SW480 (cell line): ENCODE data around the gene SNX15.
"Not testable (repeated sequence)": the region's sequence is repeated elsewhere in the genome, so short reads cannot be mapped to it uniquely, and the experiment has no call there.

Experiments used
- DNase-seq: peaks from one replicate; pipeline ENCODE4 v3.0.0-alpha.2; 2016; ENCODE audit warnings: low spot score

The SNX15 gene, protein sequence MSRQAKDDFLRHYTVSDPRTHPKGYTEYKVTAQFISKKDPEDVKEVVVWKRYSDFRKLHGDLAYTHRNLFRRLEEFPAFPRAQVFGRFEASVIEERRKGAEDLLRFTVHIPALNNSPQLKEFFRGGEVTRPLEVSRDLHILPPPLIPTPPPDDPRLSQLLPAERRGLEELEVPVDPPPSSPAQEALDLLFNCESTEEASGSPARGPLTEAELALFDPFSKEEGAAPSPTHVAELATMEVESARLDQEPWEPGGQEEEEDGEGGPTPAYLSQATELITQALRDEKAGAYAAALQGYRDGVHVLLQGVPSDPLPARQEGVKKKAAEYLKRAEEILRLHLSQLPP

DNA sequence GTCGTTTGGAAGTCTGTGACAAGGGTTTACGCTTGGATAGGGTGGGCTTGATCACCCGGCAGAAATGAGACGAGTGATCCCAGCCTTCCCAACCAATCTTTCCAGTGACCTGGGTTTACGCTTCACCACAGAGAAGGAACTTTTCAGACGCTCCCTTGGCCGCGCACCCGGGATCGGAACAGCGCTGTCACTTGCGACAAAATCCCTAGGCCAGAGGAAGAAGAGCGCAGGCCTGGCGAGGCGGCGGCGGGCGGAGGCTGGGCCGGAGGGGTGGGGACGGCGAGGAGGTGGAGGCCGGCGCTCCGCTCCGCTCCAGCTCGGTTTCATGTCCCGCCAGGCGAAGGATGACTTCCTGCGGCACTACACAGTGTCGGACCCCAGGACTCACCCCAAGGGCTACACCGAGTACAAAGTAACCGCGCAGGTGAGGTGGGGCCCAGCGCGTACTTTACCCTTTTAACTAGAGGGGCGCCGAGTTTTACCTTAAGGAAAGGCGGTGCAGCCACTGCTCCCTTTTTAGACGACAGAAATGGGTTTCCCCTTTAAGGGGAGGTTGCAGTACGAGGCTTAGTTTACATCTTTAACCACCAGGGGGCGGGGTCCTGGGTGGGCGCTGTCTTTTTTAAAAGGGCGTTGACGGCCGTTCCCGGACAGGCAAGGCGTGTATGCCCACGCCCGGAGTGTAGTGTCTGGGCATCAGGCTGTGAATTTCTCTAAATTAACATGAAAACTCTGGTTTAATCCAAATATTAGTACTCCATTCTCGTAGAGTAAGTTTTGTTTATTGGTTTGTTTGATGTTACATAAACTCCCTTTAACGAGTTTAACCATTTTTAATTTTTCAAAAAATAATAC is at the start of gene SNX15:
Gene SNX15, plus strand, starts transcription at position 227 of the 855 bp plus-strand sequence. Its CDS starts 99 bp downstream, at position 326.
- peak; percentile 98 for DNase-seq

GRCh38 chr11:64983339-64983738 is 43.9 kb upstream of the SNX15 start:
- DNase-seq = not testable (repeated sequence)

GRCh38 chr11:64987998-64988854 is 39.0 kb upstream of the SNX15 start:
- DNase-seq = no peak

GRCh38 chr11:64989416-64989815 is 37.8 kb upstream of the SNX15 start:
- no peak for DNase-seq

GRCh38 chr11:64990222-64990923 is 36.9 kb upstream of the SNX15 start:
- no peak for DNase-seq

- DNase-seq = no peak
Measured at GRCh38 chr11:64994318-64994717, 32.9 kb upstream of the SNX15 start.

- no peak for DNase-seq
Measured at GRCh38 chr11:64996327-64996709, 30.9 kb upstream of the SNX15 start.

- peak; percentile 79 for DNase-seq
Measured at GRCh38 chr11:64996710-64997380, 30.4 kb upstream of the SNX15 start, which contains the start of gene BATF2. TSS of gene BATF2 (minus strand) at chr11:64996971. CDS start at chr11:64996914, 57 bp downstream.

GRCh38 chr11:64998141-64998540 is 29.1 kb upstream of the SNX15 start:
- DNase-seq = peak; percentile 32

DNA sequence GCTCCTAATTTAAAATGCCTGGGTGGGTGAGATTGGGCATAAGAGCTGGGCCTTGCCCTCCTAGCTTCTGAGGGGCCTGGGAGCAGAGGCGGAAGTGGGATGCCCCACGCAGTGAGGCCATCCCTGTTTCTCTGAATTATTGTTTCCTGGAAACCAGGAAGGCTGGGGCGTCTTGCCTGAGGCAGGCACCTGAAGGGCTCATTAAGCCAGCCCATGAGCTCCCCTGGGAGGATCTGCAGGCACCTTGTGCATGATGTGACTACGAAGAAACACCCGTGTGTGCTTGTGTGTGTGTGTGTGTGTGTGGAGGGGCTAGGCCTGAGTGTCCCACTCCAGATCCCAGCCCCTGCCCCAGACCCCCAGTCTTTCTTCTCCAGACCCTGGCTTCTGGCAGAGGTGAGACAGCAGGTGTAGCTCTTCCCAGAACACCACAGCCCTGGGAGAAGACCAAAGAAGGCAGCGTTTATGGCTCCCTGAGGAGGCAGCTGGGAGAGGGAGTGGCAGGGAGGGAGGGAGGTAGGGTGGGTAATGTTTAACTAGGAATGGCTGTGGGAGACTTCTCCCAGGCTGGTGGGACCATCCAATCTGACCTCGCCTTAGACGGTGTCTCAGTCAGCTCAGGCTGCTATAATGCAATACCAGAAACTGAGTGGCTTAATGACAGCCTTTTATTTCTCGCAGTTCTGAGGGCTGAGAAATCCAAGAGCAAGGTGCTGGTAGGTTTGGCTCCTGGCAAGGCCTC is 28.4 kb upstream of the SNX15 start:
- DNase-seq = peak; percentile 60

- DNase-seq = no peak
Measured at GRCh38 chr11:64999478-64999877, 27.8 kb upstream of the SNX15 start.

DNA sequence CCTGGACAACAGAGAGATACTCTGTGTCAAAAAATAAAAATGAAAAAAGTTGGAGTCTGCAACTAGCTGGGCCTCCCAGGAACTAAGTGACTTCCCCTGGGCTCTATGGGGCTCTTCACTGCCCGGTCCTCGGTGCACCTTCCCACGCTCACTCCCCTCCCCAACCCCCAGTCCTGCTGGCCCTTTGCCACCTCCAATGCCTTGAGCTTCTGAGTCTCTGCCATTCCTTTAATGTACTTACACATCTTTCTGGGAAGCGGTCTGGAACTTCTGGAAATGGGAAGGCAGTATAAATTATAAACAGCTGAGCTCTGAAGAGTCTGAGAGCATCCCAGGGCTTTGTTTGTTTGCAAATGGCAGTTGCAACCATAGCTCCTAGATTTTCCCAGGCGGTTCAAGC is 24.5 kb upstream of the SNX15 start:
- no peak for DNase-seq

DNA sequence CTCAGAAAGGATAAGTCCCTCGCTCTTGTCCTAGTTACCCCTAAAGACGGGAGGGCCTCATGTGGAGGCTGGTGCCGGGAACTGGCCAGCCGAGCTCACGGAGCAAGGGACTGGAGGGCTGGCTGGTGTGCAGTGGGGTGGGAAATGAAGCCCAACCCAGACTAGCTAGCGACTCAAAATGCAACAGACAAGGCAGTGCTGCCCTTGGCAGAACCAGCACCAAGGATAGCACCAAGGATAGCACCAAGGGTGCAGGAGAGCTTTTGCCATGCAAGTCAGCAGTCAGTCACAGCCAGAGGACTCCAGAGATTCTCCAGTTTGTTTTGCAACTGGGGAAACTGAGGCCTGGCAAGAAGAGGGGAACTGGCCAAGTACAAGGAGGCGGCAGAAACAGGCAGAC is 24.0 kb upstream of the SNX15 start:
- no peak for DNase-seq

DNA sequence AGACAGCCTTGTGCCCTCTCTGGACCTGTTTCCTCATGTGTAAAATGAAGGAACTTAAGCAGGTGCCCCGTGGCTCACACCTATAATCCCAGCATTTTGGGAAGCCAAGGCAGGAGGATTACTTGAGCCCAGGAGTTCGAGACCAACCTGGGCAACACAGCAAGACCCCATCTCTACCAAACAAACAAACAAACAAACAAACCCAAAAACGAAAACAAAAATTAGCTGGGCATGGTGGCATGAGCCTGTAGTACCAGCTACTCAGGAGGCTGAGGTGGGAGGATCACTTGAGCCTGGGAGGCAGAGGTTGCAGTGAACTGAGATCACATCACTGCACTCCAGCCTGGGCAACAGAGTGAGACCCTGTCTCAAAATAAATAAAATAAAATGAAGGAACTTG is 23.3 kb upstream of the SNX15 start:
- DNase-seq = not testable (repeated sequence)

DNA sequence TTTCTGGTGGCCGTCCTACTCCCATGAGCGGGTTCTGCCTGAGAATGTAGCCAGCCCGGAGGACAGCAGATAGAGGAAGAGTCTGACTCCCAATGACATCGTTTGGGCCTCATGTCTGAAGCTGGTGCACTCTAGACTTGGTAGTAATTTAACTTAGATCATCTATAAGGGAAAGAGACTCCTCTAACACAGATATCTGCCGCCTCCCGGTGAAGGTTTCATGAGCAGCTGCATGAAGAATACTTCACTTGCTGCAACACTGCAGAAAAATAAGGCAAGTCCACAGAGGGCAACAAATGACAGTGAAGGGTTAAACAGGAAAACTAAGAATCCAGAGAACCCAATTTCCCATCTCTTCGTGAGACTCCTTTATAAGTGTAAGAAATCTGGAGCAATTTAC is 19.2 kb upstream of the SNX15 start:
- no peak for DNase-seq

DNA sequence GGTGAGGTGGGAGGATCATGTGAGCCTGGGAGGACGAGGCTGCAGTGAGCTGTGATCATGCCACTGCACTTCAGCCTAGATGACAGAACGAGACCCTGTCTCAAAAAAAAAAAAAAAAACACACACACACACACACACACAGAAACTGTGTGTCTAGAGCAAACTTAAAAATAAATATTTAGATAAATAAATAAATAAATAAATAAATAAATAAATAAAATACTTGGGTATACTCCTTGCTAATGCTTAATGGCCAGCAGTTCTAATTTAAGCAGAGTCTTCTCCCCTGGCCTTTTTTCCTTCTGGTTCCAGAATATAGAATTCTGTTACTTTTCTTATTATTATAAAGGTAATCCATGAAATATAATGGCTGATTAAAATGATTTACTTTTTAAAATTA is 18.4 kb upstream of the SNX15 start:
- DNase-seq = no peak

- peak; percentile 93 for DNase-seq
Measured at GRCh38 chr11:65013130-65013887, 13.9 kb upstream of the SNX15 start.

DNA sequence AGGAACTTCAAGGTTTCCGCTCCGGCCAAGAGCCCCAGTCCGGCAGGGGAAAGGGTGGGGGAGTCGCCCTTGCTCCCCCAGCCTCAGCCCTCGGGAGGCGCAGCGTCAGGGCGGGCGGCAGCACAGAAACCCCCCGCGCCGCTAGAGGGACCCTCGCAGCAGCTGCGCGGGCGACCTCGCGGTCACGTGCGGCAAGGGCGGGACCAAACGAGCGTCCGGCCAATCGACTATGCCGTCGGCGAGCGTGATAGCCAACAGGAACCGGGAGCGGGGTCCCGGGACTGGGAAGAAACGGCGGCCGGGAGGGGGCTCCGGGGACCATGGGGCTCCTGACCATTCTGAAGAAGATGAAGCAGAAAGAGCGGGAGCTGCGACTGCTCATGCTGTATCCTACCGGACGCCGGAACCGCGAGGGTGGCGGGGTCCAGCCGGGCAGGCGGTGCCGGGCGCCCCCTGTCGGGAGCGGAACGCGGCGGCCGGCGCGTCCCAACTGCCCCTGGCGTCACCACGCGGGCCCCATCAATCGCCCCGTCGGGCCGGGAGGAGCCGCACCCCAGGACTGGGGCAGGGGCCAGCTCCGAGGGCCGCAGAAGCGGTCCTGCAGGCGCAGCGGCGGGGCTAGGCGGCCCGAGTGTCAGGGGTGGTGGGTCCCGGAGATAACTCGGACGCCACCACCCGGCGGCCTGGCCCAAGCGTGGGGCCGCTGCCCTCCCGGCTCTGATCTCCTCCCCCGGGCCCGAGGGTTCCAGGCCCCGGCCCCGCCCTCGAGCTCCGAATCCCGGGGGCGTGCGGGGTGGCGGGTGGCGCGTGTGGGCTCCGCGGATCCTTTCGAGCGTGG is 13.1 kb upstream of the SNX15 start, which contains the start of gene ARL2:
Gene ARL2, plus strand, starts transcription at position 273 of the 838 bp plus-strand sequence. Its CDS starts 48 bp downstream, at position 321.
- peak; percentile 91 for DNase-seq
